Lower leg skin (tissue), 4 donors: ENCODE measurements around the gene ARHGAP15. TPM values are rescaled to one million over a fixed set of nuclear protein-coding genes. Genes with fewer than 3 reads are reported as not detected.

ENCODE experiments used
- DNase-seq, 2 donors: peaks; one replicate each; pipeline ENCODE4 v3.0.0-alpha.2; 2019; ENCODE audit warnings: low spot score in 2 of 2
- H3K4me3 ChIP-seq: fragments of 200-600 bp; sonication (generic); 2 replicates; pipeline ENCODE4 v1.5.1; 2017; ENCODE audit warnings: mild to moderate bottlenecking, low read depth; ENCODE audit not compliant: poor library complexity, severe bottlenecking
- CTCF ChIP-seq, 3 donors: fragments of 450-650 bp; IDR thresholded peaks; one replicate each; pipeline ENCODE4 v1.5.1; 2016; ENCODE audit warnings: antibody characterized with exemption in 3 of 3, mild to moderate bottlenecking in 3 of 3, moderate library complexity in 2 of 3
- POLR2A ChIP-seq, 2 donors: fragments of 450-650 bp; IDR thresholded peaks; one replicate each; pipeline ENCODE4 v1.6.1; 2016 to 2017; ENCODE audit warnings: antibody characterized with exemption in 2 of 2, mild to moderate bottlenecking in 1 of 2, moderate library complexity in 1 of 2
- WGBS, 2 donors: methylation state at CpG; one replicate each; pipeline ENCODE4 v1.1.5; 2018; 5-methylcytosine and 5-hydroxymethylcytosine counted together
- intact Hi-C: fragments of 100-400 bp; cut with DNase I; formaldehyde crosslinking; loops from one replicate; pipeline ENCODE4 v1.15.0; 2023; ENCODE audit warnings: low total_unique reads
- total RNA-seq, 4 donors: library from RNA; depleted of rRNA; stranded (reverse); fragments of >200 nt; gene quantifications; one replicate each; pipeline ENCODE4 v1.1.0, GENCODE V29; 2016

The ARHGAP15 gene
- total RNA-seq, 4 donors from 2014 or later = 1.1 to 4.6 (median 2.4) TPM

- no peak for DNase-seq
- no peak overlapping the region for H3K4me3 ChIP-seq
- WGBS, 2 donors = 83 to 90% methylated on average over 2 of the region's 2 CpGs
- TF ChIP-seq CTCF (IDR thresholded peaks at IDR 0.05) (no peak), POLR2A (IDR thresholded peaks at IDR 0.05) (no peak)
- intact Hi-C loops = no loop called here
These were observed 184.6 kb downstream of the ARHGAP15 start for GRCh38 chr2:143313861-143314260.

- WGBS, 2 donors = 37 to 45% methylated on average over 3 of the region's 3 CpGs
- TF ChIP-seq POLR2A (IDR thresholded peaks at IDR 0.05) = no peak
- TF ChIP-seq CTCF (IDR thresholded peaks at IDR 0.05) = no peak
- no peak overlapping the region for H3K4me3 ChIP-seq
- intact Hi-C loops = no loop called here
- peak in 1 of 2 donors; percentile 15 for DNase-seq
These were observed 192.8 kb downstream of the ARHGAP15 start for GRCh38 chr2:143321994-143322393.

- DNase-seq = no peak
- WGBS, 2 donors = 90 to 94% methylated on average over 2 of the region's 2 CpGs
- H3K4me3 ChIP-seq = no peak overlapping the region
- no peak for TF ChIP-seq CTCF (IDR thresholded peaks at IDR 0.05)
- no peak for TF ChIP-seq POLR2A (IDR thresholded peaks at IDR 0.05)
- intact Hi-C loops = no loop called here
These were observed 200.1 kb downstream of the ARHGAP15 start for GRCh38 chr2:143329288-143329687.

- DNase-seq = no peak
- H3K4me3 ChIP-seq = no peak overlapping the region
- WGBS, 2 donors = 74 to 78% methylated on average over 9 of the region's 9 CpGs
- intact Hi-C loops = no loop called here
- no peak for TF ChIP-seq POLR2A (IDR thresholded peaks at IDR 0.05)
- no peak for TF ChIP-seq CTCF (IDR thresholded peaks at IDR 0.05)
These were observed 204.1 kb downstream of the ARHGAP15 start for GRCh38 chr2:143333168-143333791.

GRCh38 chr2:143333847-143334246, 204.6 kb downstream of the ARHGAP15 start:
- no peak for TF ChIP-seq POLR2A (IDR thresholded peaks at IDR 0.05)
- no peak for TF ChIP-seq CTCF (IDR thresholded peaks at IDR 0.05)
- 40 to 57% methylated on average over 1 of the region's 1 CpG for WGBS, 2 donors
- DNase-seq = no peak
- intact Hi-C loops = no loop called here
- no peak overlapping the region for H3K4me3 ChIP-seq

GRCh38 chr2:143334837-143335236, 205.6 kb downstream of the ARHGAP15 start:
- H3K4me3 ChIP-seq = no peak overlapping the region
- intact Hi-C loops = no loop called here
- TF ChIP-seq CTCF (IDR thresholded peaks at IDR 0.05) = no peak
- no peak for TF ChIP-seq POLR2A (IDR thresholded peaks at IDR 0.05)
- WGBS, 2 donors = 72 to 81% methylated on average over 4 of the region's 4 CpGs
- no peak for DNase-seq
